Cardiac septum (tissue), 1 donor: ENCODE results near the gene MYO19. TPM values are rescaled to one million over a fixed set of nuclear protein-coding genes. Genes with fewer than 3 reads are reported as not detected.
A peak's percentile ranks its signal among the peaks of the same experiment; 100 is the strongest.
"Not testable (repeated sequence)": the region's sequence is repeated elsewhere in the genome, so short reads cannot be mapped to it uniquely, and the experiment has no call there.

ENCODE experiments used
- DNase-seq: peaks from one replicate; pipeline ENCODE4 v3.0.0-alpha.2; 2020; ENCODE audit warnings: low spot score
- intact Hi-C: fragments of 100-400 bp; cut with DNase I; formaldehyde crosslinking; loops from one replicate; pipeline ENCODE4 v1.14.0; 2022
- total RNA-seq: library from RNA; stranded (reverse); fragmentation: NEBNext Ultra II Directional; extraction: Animal tissue kit (Norgen Biotek cat#: 25700); gene quantifications from one replicate; pipeline ENCODE4 v1.2.1, GENCODE V29; 2021
- donor health status: DM: no; HTN: no; CAD: no.

The MYO19 gene
- total RNA-seq, 1 donor from 2014 or later, result 16.0 TPM

- intact Hi-C loops, result loop anchor here (2.0 kb wide), 1 partner anchor 514 kb away; no protein-coding TSS in a partner anchor
- DNase-seq, result peak; percentile 91
Measured at GRCh38 chr17:36482611-36483504, 51.8 kb downstream of the MYO19 start.

GRCh38 chr17:36481829-36482228 is 52.8 kb downstream of the MYO19 start:
- DNase-seq, result no peak

GRCh38 chr17:36475346-36475970 is 59.2 kb downstream of the MYO19 start:
- intact Hi-C loops, result no loop called here
- DNase-seq, result no peak

More at GRCh38 chr17:36481829-36482228, 52.8 kb downstream of the MYO19 start:
- intact Hi-C loops, result loop anchor here (2.0 kb wide), 1 partner anchor 513 kb away; no protein-coding TSS in a partner anchor

GRCh38 chr17:36474571-36474970 is 60.1 kb downstream of the MYO19 start:
- DNase-seq, result no peak
- intact Hi-C loops, result no loop called here

DNA sequence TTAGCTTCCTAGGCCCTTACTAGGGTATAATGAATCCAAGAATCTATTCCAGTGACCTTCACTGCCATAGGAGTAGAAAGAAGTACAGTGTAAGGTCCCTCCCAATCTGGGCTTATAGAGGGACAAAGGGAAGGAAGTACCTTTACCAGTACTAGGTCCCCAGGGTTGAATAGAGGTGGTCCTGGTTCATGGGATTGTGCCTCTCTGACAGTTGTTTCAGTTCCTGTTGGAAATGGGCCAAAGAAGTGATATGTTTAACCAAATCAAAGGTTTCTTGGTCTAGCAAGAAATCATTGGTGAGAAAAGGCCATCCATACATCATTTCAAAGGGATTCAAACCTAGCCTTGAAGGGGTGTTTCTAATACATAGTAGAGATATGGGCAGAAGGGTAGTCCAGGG is 64.2 kb downstream of the MYO19 start:
- intact Hi-C loops, result no loop called here
- DNase-seq, result no peak

DNA sequence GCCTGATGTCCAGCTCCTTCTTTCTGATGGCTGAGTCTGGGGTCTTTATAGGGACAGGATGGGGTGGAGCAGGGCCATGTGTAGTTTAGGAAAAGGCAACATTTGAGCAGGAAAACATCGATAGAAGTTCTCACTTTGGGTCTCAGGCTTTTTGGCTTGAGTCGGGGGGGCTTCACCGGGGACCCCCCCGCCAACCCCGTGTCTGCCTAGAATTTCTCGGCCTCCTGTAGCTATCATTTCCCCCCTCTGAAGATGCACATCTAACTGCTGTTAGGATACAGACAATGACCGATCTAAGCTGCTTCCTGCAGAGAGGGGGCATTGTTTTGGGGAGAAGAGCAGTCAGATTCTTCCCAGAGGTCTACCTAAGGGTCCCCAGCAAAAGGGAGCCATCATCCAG is 64.9 kb downstream of the MYO19 start:
- DNase-seq, result no peak
- intact Hi-C loops, result no loop called here

DNA sequence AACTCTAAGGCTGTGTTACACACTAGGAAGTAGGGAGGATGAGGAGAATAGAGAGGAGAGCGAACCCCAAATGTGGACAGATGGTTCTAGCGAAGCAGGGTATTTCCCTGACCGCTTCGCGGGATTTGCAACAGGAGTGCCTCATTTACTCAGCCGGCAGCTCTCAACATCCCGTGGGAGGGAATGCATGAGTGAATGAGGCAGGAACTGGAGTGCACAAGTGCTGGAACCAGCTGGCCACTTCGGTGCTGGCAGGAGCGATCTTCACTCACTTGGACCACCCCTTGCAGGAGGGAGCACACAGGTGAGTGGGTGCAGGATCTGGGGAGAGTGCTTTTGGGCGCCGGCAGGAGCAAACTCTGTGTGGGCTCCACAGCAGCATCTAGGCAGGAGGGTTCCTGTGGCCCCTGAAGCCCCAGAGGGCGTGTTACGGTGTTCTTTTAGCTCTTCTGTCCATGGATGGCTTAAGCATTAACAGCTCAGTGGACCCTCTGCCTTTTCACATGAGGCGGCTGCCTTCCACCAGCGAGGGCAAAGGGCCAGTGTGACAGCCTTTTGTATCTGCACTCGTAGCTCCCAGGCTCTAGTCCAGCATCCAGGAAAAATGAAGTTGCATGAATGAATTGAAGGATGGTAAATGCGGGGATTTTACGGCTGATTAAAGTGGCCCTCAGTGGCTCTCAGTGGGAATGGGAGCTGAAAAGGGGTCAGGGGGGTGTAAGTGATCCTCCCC is 65.6 kb downstream of the MYO19 start:
- intact Hi-C loops, result no loop called here
- DNase-seq, result no peak

DNA sequence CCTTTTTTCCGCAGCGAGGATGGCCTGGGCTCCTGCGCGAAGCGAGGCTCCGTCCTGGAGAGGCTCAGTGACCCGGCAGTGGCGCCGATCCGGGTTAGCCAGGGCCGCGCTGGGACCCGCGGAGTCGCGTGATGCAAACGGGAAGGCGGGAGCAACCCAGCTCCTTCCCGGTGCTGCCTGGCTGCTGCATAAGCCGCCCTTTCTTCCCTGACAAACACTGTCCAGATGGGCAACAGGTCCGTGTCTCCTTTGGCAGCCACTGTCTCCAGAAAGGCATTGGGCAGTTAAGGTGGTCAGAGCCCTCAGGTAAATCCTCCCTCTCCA is 69.9 kb downstream of the MYO19 start:
- intact Hi-C loops, result no loop called here

DNA sequence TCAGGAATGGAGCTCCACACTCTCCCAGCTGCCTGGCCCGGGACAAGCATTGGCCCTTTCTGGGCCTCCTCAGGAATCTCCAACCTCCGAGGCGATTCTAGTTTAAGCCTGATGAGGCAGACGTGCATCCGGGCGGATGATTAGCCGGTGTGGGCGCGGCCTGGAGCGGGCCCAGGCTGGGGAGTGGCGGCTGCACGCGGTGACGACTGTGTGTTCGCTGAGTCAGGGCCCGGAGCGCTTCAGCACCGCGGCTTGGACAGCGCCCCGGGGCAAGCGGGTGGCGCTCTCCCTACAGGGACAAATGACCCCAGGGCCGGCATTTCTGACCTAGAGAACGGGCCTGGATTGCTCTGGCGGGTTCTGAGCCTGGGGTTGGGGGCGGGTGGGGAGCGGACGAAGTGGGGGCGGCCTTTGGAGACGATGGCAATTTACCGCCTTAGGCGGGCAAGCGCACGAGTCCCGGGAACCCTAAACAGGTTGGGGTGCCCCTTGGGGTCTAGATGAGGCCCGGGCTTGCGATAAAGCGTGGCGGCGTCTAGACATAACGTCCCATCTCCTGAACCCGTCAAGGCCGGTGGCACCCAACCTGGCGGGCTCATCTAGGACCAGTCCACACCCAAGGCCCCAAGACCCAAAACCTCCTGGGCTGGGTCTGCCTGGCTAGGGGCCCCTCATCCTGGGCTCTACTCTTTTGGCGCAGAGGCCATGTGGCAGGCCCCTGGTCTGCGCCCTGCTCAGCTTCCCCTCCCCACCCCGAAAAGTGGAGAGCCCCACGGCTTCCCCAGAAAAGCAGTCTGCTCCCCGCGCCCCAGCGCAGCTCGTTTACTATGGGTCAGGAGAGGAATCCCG is 70.5 kb downstream of the MYO19 start:
- intact Hi-C loops, result no loop called here
- no peak for DNase-seq

More for the DNA sequence above, 69.9 kb downstream of the MYO19 start:
- no peak for DNase-seq

DNA sequence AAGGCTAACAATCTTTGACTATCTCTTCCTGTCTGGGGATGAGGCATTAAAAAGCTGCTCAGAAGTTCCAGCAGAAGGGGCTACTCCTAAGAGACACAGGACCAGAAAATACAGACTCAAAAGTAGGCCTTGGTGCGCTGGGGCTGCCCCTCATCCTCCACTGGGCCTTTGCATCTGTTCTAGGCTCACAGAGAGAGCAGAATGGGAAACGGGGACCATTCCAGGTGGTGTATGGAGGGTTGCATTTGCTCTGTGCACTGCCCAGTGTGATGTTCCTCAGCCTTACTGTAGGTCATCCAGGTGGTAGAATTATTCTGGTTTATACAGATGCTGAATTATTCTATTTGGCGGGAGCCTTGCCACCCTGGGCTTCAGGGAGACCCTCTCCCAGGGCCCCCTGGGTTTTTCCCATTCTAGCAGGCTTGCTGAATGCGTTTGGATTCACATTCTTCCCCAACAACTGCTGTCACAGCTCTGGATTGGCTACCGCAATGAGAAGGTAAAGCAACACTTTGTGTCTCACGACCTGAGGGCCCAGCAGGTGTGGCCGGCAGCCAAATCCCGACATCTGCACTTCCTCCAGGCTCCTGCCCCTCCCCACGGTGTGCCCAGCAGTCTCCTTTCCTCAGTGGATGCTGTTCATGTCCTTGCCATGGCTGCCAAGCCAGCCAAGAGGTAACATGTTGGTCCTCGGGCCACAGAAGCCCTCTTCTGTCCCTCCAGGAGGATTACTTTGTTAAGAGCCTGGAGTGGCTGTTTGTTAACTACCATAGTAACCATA is 73.1 kb downstream of the MYO19 start:
- no peak for DNase-seq
- intact Hi-C loops, result no loop called here

GRCh38 chr17:36460265-36460937 is 74.3 kb downstream of the MYO19 start:
- no peak for DNase-seq
- intact Hi-C loops, result no loop called here

DNA sequence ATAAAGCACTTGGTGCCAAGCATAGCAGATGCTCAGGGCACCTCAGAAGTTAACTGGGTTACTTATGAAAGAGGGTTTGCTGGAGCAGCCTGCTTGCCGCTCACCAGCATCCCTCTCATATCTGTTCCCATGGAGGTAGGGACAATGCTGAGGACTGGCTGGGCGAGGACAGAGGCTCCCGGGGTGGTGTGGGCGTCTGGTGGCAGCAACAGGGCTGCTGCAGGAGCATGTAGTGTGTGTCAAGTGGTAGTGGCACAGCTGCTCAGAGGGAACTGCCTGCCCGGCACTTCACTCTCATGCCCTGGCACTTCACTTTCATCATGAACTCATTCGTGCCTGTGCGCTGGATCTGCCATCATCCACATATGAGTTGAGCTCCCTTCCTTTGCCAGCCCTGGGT is 75.1 kb downstream of the MYO19 start:
- no peak for DNase-seq
- intact Hi-C loops, result no loop called here

DNA sequence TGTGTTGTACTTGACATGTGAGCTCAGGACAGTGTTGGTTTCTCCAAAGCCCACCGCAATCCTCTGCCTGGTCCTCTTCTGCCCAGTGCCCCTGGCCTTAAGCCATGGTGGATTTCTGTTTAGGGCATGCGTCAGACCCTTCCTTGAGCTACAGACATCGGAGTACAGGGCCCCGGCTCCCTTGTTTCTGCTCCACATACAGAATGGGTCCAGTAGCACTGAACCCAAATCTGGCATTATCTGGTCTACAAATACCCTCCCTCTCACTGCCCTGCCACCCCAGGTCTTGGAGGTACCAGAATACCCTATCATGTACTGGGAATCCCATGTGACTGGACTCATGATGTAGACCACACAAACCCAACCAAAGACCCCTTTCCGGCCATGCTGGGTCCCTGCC is 75.6 kb downstream of the MYO19 start:
- intact Hi-C loops, result no loop called here
- no peak for DNase-seq

DNA sequence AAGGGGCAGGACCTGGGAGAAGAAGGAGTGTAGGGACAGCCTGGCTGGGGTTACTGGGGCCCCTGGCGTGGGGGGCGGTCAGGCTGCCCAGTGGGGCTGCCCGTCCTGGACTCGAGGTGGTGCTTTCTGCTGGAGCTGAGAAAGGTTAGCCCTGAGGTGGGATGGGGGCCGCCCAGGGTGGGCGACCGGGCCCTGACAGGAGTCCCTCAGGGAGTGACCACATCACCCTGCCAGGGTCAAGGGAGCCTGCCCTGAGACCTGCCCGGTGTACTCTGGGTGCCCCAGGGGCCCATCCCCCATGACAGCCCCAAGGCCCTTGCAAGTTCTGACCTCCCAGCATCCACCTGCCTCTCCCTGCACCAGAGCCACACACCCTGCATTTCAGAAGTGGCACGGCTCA is 77.0 kb downstream of the MYO19 start:
- DNase-seq, intact Hi-C loops: not testable (repeated sequence)

GRCh38 chr17:36452888-36453287 is 81.8 kb downstream of the MYO19 start:
- intact Hi-C loops, result not testable (repeated sequence)

GRCh38 chr17:36449997-36450396 is 84.7 kb downstream of the MYO19 start:
- DNase-seq, intact Hi-C loops: not testable (repeated sequence)

More at GRCh38 chr17:36452888-36453287, 81.8 kb downstream of the MYO19 start:
- DNase-seq, result not testable (repeated sequence)
